Ectodermal cell (in vitro differentiated cells): ENCODE data around the gene RAI14.
A peak's percentile ranks its signal among the peaks of the same experiment; 100 is the strongest.

Source experiments
- H3K27ac ChIP-seq: 2 replicates; pipeline ENCODE4 v1.7.0; 2013; ENCODE audit warnings: mild to moderate bottlenecking, low read depth, low read length; ENCODE audit not compliant: insufficient read depth, poor library complexity, severe bottlenecking
- H3K27me3 ChIP-seq: 2 replicates; pipeline ENCODE4 v1.7.0; 2013; ENCODE audit warnings: mild to moderate bottlenecking, low read length; ENCODE audit not compliant: insufficient read depth, control insufficient read depth, poor library complexity, severe bottlenecking
- H3K36me3 ChIP-seq: one replicate; pipeline ENCODE4 v1.7.0; 2013; ENCODE audit warnings: low read length; ENCODE audit not compliant: control insufficient read depth, insufficient read depth
- H3K4me1 ChIP-seq: one replicate; pipeline ENCODE4 v1.7.0; 2013; ENCODE audit warnings: low read length; ENCODE audit not compliant: control insufficient read depth, insufficient read depth
- H3K4me3 ChIP-seq: 2 replicates; pipeline ENCODE4 v1.7.0; 2013; ENCODE audit warnings: low read depth, low read length, control low read depth; ENCODE audit not compliant: insufficient read depth
- H3K9me3 ChIP-seq: 2 replicates; pipeline ENCODE4 v1.7.0; 2013; ENCODE audit warnings: mild to moderate bottlenecking, low read length, moderate library complexity; ENCODE audit not compliant: control insufficient read depth
- WGBS, 2 experiments: methylation state at CpG; one replicate each; pipeline ENCODE4 v1.1.7; 2013; ENCODE audit warnings: missing lambda C conversion rate in 2 of 2; 5-methylcytosine and 5-hydroxymethylcytosine counted together

The RAI14 gene

GRCh38 chr5:34639852-34640626 is 16.1 kb upstream of the RAI14 start:
- Histone ChIP-seq H3K4me1 (no peaks in the 10 kb centered on the region), H3K27me3 (no peaks in the 10 kb centered on the region), H3K36me3 (no peaks in the 10 kb centered on the region), H3K9me3 (no peaks in the 10 kb centered on the region), H3K4me3 (no peak overlapping the region), H3K27ac (no peak overlapping the region)
- 93 to 96% methylated on average over 3 of the region's 3 CpGs for WGBS, 2 experiments

- H3K27me3 ChIP-seq, result no peaks in the 10 kb centered on the region
- 70 to 75% methylated on average over 5 of the region's 5 CpGs for WGBS, 2 experiments
- no peaks in the 10 kb centered on the region for H3K36me3 ChIP-seq
- no peaks in the 10 kb centered on the region for H3K4me1 ChIP-seq
- no peak overlapping the region for H3K4me3 ChIP-seq
- no peaks in the 10 kb centered on the region for H3K9me3 ChIP-seq
- H3K27ac ChIP-seq, result no peak overlapping the region
These were observed 7.9 kb upstream of the RAI14 start for GRCh38 chr5:34648039-34648839.

- Histone ChIP-seq H3K4me1 (no peaks in the 10 kb centered on the region), H3K4me3 (no peak overlapping the region), H3K36me3 (no peaks in the 10 kb centered on the region), H3K27ac (no peak overlapping the region), H3K9me3 (no peaks in the 10 kb centered on the region), H3K27me3 (no peaks in the 10 kb centered on the region)
- WGBS, 2 experiments, result 85 to 90% methylated on average over 2 of the region's 2 CpGs
These were observed 7.3 kb upstream of the RAI14 start for GRCh38 chr5:34648840-34649158.

GRCh38 chr5:34651791-34652190 is 4.3 kb upstream of the RAI14 start:
- Histone ChIP-seq H3K27me3 (no peaks in the 10 kb centered on the region), H3K27ac (no peak overlapping the region), H3K9me3 (no peaks in the 10 kb centered on the region), H3K4me3 (no peak overlapping the region), H3K4me1 (no peaks in the 10 kb centered on the region), H3K36me3 (no peaks in the 10 kb centered on the region)
- WGBS, 2 experiments, result 74 to 82% methylated on average over 2 of the region's 2 CpGs

GRCh38 chr5:34652466-34652865 is 3.7 kb upstream of the RAI14 start:
- no peaks in the 10 kb centered on the region for H3K27me3 ChIP-seq
- 75 to 76% methylated on average over 5 of the region's 5 CpGs for WGBS, 2 experiments
- no peaks in the 10 kb centered on the region for H3K9me3 ChIP-seq
- H3K4me1 ChIP-seq, result no peaks in the 10 kb centered on the region
- H3K27ac ChIP-seq, result no peak overlapping the region
- H3K36me3 ChIP-seq, result no peaks in the 10 kb centered on the region
- H3K4me3 ChIP-seq, result no peak overlapping the region

- Histone ChIP-seq H3K36me3 (no peaks in the 10 kb centered on the region), H3K27ac (no peak overlapping the region), H3K9me3 (no peaks in the 10 kb centered on the region), H3K4me1 (no peaks in the 10 kb centered on the region), H3K4me3 (no peak overlapping the region), H3K27me3 (no peaks in the 10 kb centered on the region)
These were observed 3.2 kb upstream of the RAI14 start for GRCh38 chr5:34652914-34653313.

- H3K36me3 ChIP-seq, result no peaks in the 10 kb centered on the region
- H3K9me3 ChIP-seq, result no peaks in the 10 kb centered on the region
- no peaks in the 10 kb centered on the region for H3K4me1 ChIP-seq
- no peak overlapping the region for H3K27ac ChIP-seq
- no peak overlapping the region for H3K4me3 ChIP-seq
- no peaks in the 10 kb centered on the region for H3K27me3 ChIP-seq
These were observed 2.4 kb upstream of the RAI14 start for GRCh38 chr5:34653708-34654107.

- H3K27ac ChIP-seq, result peak overlapping the region; percentile 41
- WGBS, 2 experiments, result 6 to 7% methylated on average over 16 of the region's 16 CpGs
- no peaks in the 10 kb centered on the region for H3K4me1 ChIP-seq
- H3K4me3 ChIP-seq, result peak overlapping the region; percentile 78
- no peaks in the 10 kb centered on the region for H3K9me3 ChIP-seq
- no peaks in the 10 kb centered on the region for H3K36me3 ChIP-seq
- H3K27me3 ChIP-seq, result no peaks in the 10 kb centered on the region
These were observed 655 bp upstream of the RAI14 start for GRCh38 chr5:34655354-34655991.

- Histone ChIP-seq H3K4me1 (no peaks in the 10 kb centered on the region), H3K36me3 (no peaks in the 10 kb centered on the region), H3K4me3 (peak overlapping the region; percentile 78), H3K9me3 (no peaks in the 10 kb centered on the region), H3K27ac (no peak overlapping the region), H3K27me3 (no peaks in the 10 kb centered on the region)
- 0 to 1% methylated on average over 53 of the region's 53 CpGs for WGBS, 2 experiments
These were observed 659 bp downstream of the RAI14 start for GRCh38 chr5:34656700-34657273.

GRCh38 chr5:34657274-34657921 is 1.3 kb downstream of the RAI14 start:
- H3K9me3 ChIP-seq, result no peaks in the 10 kb centered on the region
- peak overlapping the region; percentile 78 for H3K4me3 ChIP-seq
- H3K27me3 ChIP-seq, result no peaks in the 10 kb centered on the region
- WGBS, 2 experiments, result 0 to 2% methylated on average over 26 to 28 of the region's 28 CpGs
- no peaks in the 10 kb centered on the region for H3K36me3 ChIP-seq
- H3K27ac ChIP-seq, result no peak overlapping the region
- H3K4me1 ChIP-seq, result no peaks in the 10 kb centered on the region
